Measurements from ENCODE around the gene PTPRK.

PTPRK gene

GRCh38 chr6:128414943-128415342, 105.5 kb downstream of the PTPRK start:
- DNase-seq (ENCODE audit: low spot score) = no peak
- no peak for TF ChIP-seq CTCF (IDR thresholded peaks at IDR 0.05)
- Histone ChIP-seq H3K27ac (no peak overlapping the region), H3K4me3 (no peak overlapping the region)

GRCh38 chr6:128413291-128413690, 107.1 kb downstream of the PTPRK start:
- no peak for TF ChIP-seq CTCF (IDR thresholded peaks at IDR 0.05)
- Histone ChIP-seq H3K4me3 (no peak overlapping the region), H3K27ac (no peak overlapping the region)
- DNase-seq (ENCODE audit: low spot score) = no peak

- no peak for DNase-seq (ENCODE audit: low spot score)
- Histone ChIP-seq H3K27ac (no peak overlapping the region), H3K4me3 (no peak overlapping the region)
- no peak for TF ChIP-seq CTCF (IDR thresholded peaks at IDR 0.05)
These were observed 107.7 kb downstream of the PTPRK start for GRCh38 chr6:128412680-128413079.

GRCh38 chr6:128410584-128410983, 109.8 kb downstream of the PTPRK start:
- TF ChIP-seq CTCF (IDR thresholded peaks at IDR 0.05) = no peak
- Histone ChIP-seq H3K27ac (no peak overlapping the region), H3K4me3 (no peak overlapping the region)
- DNase-seq (ENCODE audit: low spot score) = no peak

GRCh38 chr6:128409003-128409402, 111.4 kb downstream of the PTPRK start:
- Histone ChIP-seq H3K27ac (no peak overlapping the region), H3K4me3 (no peak overlapping the region)
- DNase-seq (ENCODE audit: low spot score) = no peak
- no peak for TF ChIP-seq CTCF (IDR thresholded peaks at IDR 0.05)

GRCh38 chr6:128406453-128406852, 113.9 kb downstream of the PTPRK start:
- Histone ChIP-seq H3K27ac (no peak overlapping the region), H3K4me3 (no peak overlapping the region)
- DNase-seq (ENCODE audit: low spot score) = no peak
- no peak for TF ChIP-seq CTCF (IDR thresholded peaks at IDR 0.05)

- no peak for TF ChIP-seq CTCF (IDR thresholded peaks at IDR 0.05)
- no peak overlapping the region for H3K27ac ChIP-seq
- DNase-seq (ENCODE audit: low spot score) = no peak
- H3K4me3 ChIP-seq = no peak overlapping the region
These were observed 116.6 kb downstream of the PTPRK start for GRCh38 chr6:128403618-128404444.

Measured in coronary artery (tissue), 2 donors.